ENCODE measurements around the gene OGFOD2. TPM values are rescaled to one million over a fixed set of nuclear protein-coding genes. Genes with fewer than 3 reads are reported as not detected.

Gene OGFOD2
- total and polyA plus RNA-seq, 2 of the 13 experiments (the other 11 are each of a cell fraction or from before 2014, with no cell fraction given) = 13.2 to 14.6 TPM

- H3K4me1 ChIP-seq (ENCODE audit: insufficient read depth, low read length) = peaks cover 12% of the 10 kb centered on the region
- WGBS (ENCODE audit: low lambda C conversion rate) = 84% methylated on average over 16 of the region's 20 CpGs
- CTCF ChIA-PET (ENCODE audit: low intra/inter-chr PET ratio, low total read pairs) = no interaction called here
- H3K9ac ChIP-seq (ENCODE audit: insufficient read depth, low read depth, low read length) = no peak overlapping the region
- H3K36me3 ChIP-seq (replicated peaks in 1 of 2; ENCODE audit: control insufficient read depth in 1 of 2, insufficient read depth in 2 of 2, low read length in 2 of 2) = peaks cover under 1 to 3% of the 10 kb centered on the region in 2 experiments; a peak in 3 of 5 replicates
- H3K4me3 ChIP-seq (replicated peaks in 1 of 3; ENCODE audit: insufficient read depth in 1 of 3, low read depth in 2 of 3, low read length in 3 of 3) = no peak overlapping the region
- no peak for ATAC-seq
- in situ Hi-C loops (cut with HindIII; ENCODE audit: extremely low pct_ligation_motif_present, low pct_unique_long_range_greater_than_20kb) (no loop called here), intact Hi-C loops (cut with micrococcal nuclease; ENCODE audit: unreplicated experiment) (no loop called here)
- no TSS peak for BruUV-seq (replicated peaks)
- H3K4me2 ChIP-seq (ENCODE audit: low read depth, low read length) = no peak overlapping the region
- no peaks in the 10 kb centered on the region for H3K27me3 ChIP-seq (ENCODE audit: control insufficient read depth in 1 of 2, insufficient read depth in 2 of 2, low read length in 2 of 2)
- H3K79me2 ChIP-seq (ENCODE audit: insufficient read depth, low read length) = no peaks in the 10 kb centered on the region
- H4K20me1 ChIP-seq (ENCODE audit: insufficient read depth, low read length) = no peaks in the 10 kb centered on the region
- no peaks in the 10 kb centered on the region for H3K9me3 ChIP-seq (ENCODE audit: low read length)
- H2AFZ ChIP-seq (ENCODE audit: low read length) = no peak overlapping the region
- DNase-seq (ENCODE audit: low spot score) = no peak
- POLR2A ChIA-PET = no interaction called here
- TF ChIP-seq ZBTB33 (CRISPR knock-in tag; IDR thresholded peaks at IDR 0.05) (peak; percentile 65; the same call in 1 of the 2 replicates), ZNF737 (CRISPR knock-in tag; IDR thresholded peaks at IDR 0.05; ENCODE audit: borderline replicate concordance) (no peak)
- FAIRE-seq = no peak
- peak overlapping the region; percentile 44 for H3K27ac ChIP-seq (ENCODE audit: extremely low read length, insufficient read depth, low read length)
These were observed 20.6 kb downstream of the OGFOD2 start for GRCh38 chr12:122995503-122996187.

- FAIRE-seq (no peak), ATAC-seq (peak; percentile 45), DNase-seq (ENCODE audit: low spot score) (no peak)
- ChIA-PET POLR2A (no interaction called here), CTCF (ENCODE audit: low intra/inter-chr PET ratio, low total read pairs) (no interaction called here)
- WGBS (ENCODE audit: low lambda C conversion rate) = no CpG with 5 or more reads among the region's 7 CpGs
- Histone ChIP-seq H3K27me3 (ENCODE audit: control insufficient read depth in 1 of 2, insufficient read depth in 2 of 2, low read length in 2 of 2) (no peaks in the 10 kb centered on the region; a peak in 1 of 5 replicates), H3K4me3 (replicated peaks in 1 of 3; ENCODE audit: insufficient read depth in 1 of 3, low read depth in 2 of 3, low read length in 3 of 3) (no peak overlapping the region), H3K36me3 (replicated peaks in 1 of 2; ENCODE audit: control insufficient read depth in 1 of 2, insufficient read depth in 2 of 2, low read length in 2 of 2) (peaks cover 2 to 7% of the 10 kb centered on the region in 2 experiments; a peak in 3 of 5 replicates), H3K9me3 (ENCODE audit: low read length) (no peaks in the 10 kb centered on the region), H2AFZ (ENCODE audit: low read length) (no peak overlapping the region), H3K9ac (ENCODE audit: insufficient read depth, low read depth, low read length) (no peak overlapping the region), H3K79me2 (ENCODE audit: insufficient read depth, low read length) (no peaks in the 10 kb centered on the region), H3K4me1 (ENCODE audit: insufficient read depth, low read length) (peaks cover 12% of the 10 kb centered on the region), H3K27ac (ENCODE audit: extremely low read length, insufficient read depth, low read length) (peak overlapping the region; percentile 44), H4K20me1 (ENCODE audit: insufficient read depth, low read length) (no peaks in the 10 kb centered on the region), H3K4me2 (ENCODE audit: low read depth, low read length) (no peak overlapping the region)
- TF ChIP-seq HNRNPL (IDR thresholded peaks at IDR 0.05; ENCODE audit: low read depth, low read length) (0 out of 2 replicates have a peak, but pooled peaks have one; percentile 35), ZNF687 (CRISPR knock-in tag; IDR thresholded peaks at IDR 0.05) (peak; percentile 43), HOXA5 (CRISPR knock-in tag; IDR thresholded peaks at IDR 0.05) (no peak)
- BruUV-seq (replicated peaks) = no TSS peak
- intact Hi-C loops (cut with micrococcal nuclease; ENCODE audit: unreplicated experiment) = no loop called here
- in situ Hi-C loops (cut with HindIII; ENCODE audit: extremely low pct_ligation_motif_present, low pct_unique_long_range_greater_than_20kb) = no loop called here
These were observed 21.2 kb downstream of the OGFOD2 start for GRCh38 chr12:122996188-122996601.

Data from HepG2 (cell line).